Left ventricle myocardium inferior (tissue), 1 donor: ENCODE results near the gene MEGF8. TPM values are rescaled to one million over a fixed set of nuclear protein-coding genes. Genes with fewer than 3 reads are reported as not detected.

Experiments
- DNase-seq: peaks from one replicate; pipeline ENCODE4 v3.0.0-alpha.2; 2020
- H3K27ac ChIP-seq: fragments of 200-600 bp; replicated peaks from 2 replicates; pipeline ENCODE4 v1.8.0; 2021
- H3K27me3 ChIP-seq: fragments of 200-600 bp; 2 replicates; pipeline ENCODE4 v1.8.0; 2021; ENCODE audit warnings: low read depth
- H3K36me3 ChIP-seq: fragments of 200-600 bp; 2 replicates; pipeline ENCODE4 v1.8.0; 2021
- H3K4me1 ChIP-seq: fragments of 200-600 bp; 2 replicates; pipeline ENCODE4 v1.8.0; 2021
- H3K4me3 ChIP-seq: fragments of 200-600 bp; 2 replicates; pipeline ENCODE4 v1.8.0; 2021; ENCODE audit warnings: mild to moderate bottlenecking, moderate library complexity
- H3K9me3 ChIP-seq: fragments of 200-600 bp; replicated peaks from 2 replicates; pipeline ENCODE4 v1.8.0; 2021
- CTCF ChIP-seq: fragments of 200-600 bp; IDR thresholded peaks from 2 replicates; pipeline ENCODE4 v1.8.0; 2021; ENCODE audit warnings: antibody characterized with exemption, mild to moderate bottlenecking, borderline replicate concordance
- intact Hi-C: fragments of 100-400 bp; cut with micrococcal nuclease; formaldehyde crosslinking; loops from one replicate; pipeline ENCODE4 v1.11.0; 2022
- total RNA-seq: library from RNA; stranded (reverse); fragmentation: NEBNext Ultra II Directional; extraction: Animal tissue kit (Norgen Biotek cat#: 25700); gene quantifications from one replicate; pipeline ENCODE4 v1.2.1, GENCODE V29; 2021
- donor health status: DM: no; HTN: yes; CAD: no; lungs with severe emphysema.

Gene MEGF8
- total RNA-seq, 1 donor from 2014 or later, result 34.3 TPM

- H3K9me3 ChIP-seq, result no peaks in the 10 kb centered on the region
- no peak overlapping the region for H3K27ac ChIP-seq
- intact Hi-C loops, result no loop called here
- TF ChIP-seq CTCF, result no peak
- H3K4me1 ChIP-seq, result peaks cover 14% of the 10 kb centered on the region
- H3K36me3 ChIP-seq, result no peaks in the 10 kb centered on the region
- no peak for DNase-seq
- no peak overlapping the region for H3K4me3 ChIP-seq
- H3K27me3 ChIP-seq, result peaks cover 55% of the 10 kb centered on the region
Measured at GRCh38 chr19:42316223-42317211, 8.9 kb upstream of the MEGF8 start.

- Histone ChIP-seq H3K27me3 (peaks cover 51% of the 10 kb centered on the region), H3K9me3 (no peaks in the 10 kb centered on the region), H3K4me1 (peaks cover 14% of the 10 kb centered on the region), H3K4me3 (no peak overlapping the region), H3K36me3 (no peaks in the 10 kb centered on the region), H3K27ac (no peak overlapping the region)
- DNase-seq, result no peak
- intact Hi-C loops, result no loop called here
- no peak for TF ChIP-seq CTCF
Measured at GRCh38 chr19:42317535-42317934, 7.9 kb upstream of the MEGF8 start.

GRCh38 chr19:42322305-42322704 is 3.1 kb upstream of the MEGF8 start:
- H3K4me3 ChIP-seq, result no peak overlapping the region
- H3K36me3 ChIP-seq, result no peaks in the 10 kb centered on the region
- no peak overlapping the region for H3K27ac ChIP-seq
- H3K9me3 ChIP-seq, result no peaks in the 10 kb centered on the region
- no peak for TF ChIP-seq CTCF
- DNase-seq, result no peak
- intact Hi-C loops, result no loop called here
- peaks cover 32% of the 10 kb centered on the region for H3K4me1 ChIP-seq
- H3K27me3 ChIP-seq, result peaks cover 36% of the 10 kb centered on the region

- no peak for DNase-seq
- Histone ChIP-seq H3K4me3 (no peak overlapping the region), H3K4me1 (peaks cover 42% of the 10 kb centered on the region), H3K27me3 (peaks cover 36% of the 10 kb centered on the region), H3K9me3 (no peaks in the 10 kb centered on the region), H3K36me3 (no peaks in the 10 kb centered on the region), H3K27ac (no peak overlapping the region)
- TF ChIP-seq CTCF, result no peak
- intact Hi-C loops, result no loop called here
Measured at GRCh38 chr19:42323473-42323851, 2.0 kb upstream of the MEGF8 start.

GRCh38 chr19:42323852-42324654 is 1.4 kb upstream of the MEGF8 start:
- no peak for TF ChIP-seq CTCF
- intact Hi-C loops, result no loop called here
- no peak for DNase-seq
- Histone ChIP-seq H3K4me3 (peak overlapping the region; percentile 79), H3K27ac (no peak overlapping the region), H3K36me3 (no peaks in the 10 kb centered on the region), H3K9me3 (no peaks in the 10 kb centered on the region), H3K27me3 (peaks cover 36% of the 10 kb centered on the region), H3K4me1 (peaks cover 42% of the 10 kb centered on the region)
